PC-3 (cell line): ENCODE results near the gene CSTPP1. TPM values are rescaled to one million over a fixed set of nuclear protein-coding genes. Genes with fewer than 3 reads are reported as not detected.
"Not testable (repeated sequence)": the region's sequence is repeated elsewhere in the genome, so short reads cannot be mapped to it uniquely, and the experiment has no call there.

ENCODE experiments used
- ATAC-seq: fragments of 200-7000 bp; cut with Tn5 transposase; 2 replicates; pipeline ENCODE4 v1.9.1; 2020; ENCODE audit warnings: mild to moderate bottlenecking, moderate library complexity
- BruUV-seq: library from RNA; stranded (reverse); fragments of 400-500 nt; replicated peaks from 2 replicates; lab custom pipeline; 2021; lab: Mats Ljungman, UMichigan
- CTCF ChIA-PET: fragments of 300-600 bp; sonication (Branson Sonifier 250); formaldehyde crosslinking; loops from one replicate; lab custom pipeline; 2022; ENCODE audit warnings: antibody characterized with exemption; lab: Charles Lee
- POLR2A ChIA-PET: fragments of 300-600 bp; sonication (Branson Sonifier 250); formaldehyde crosslinking; loops from one replicate; lab custom pipeline; 2022; ENCODE audit warnings: antibody characterized with exemption; ENCODE audit not compliant: unreplicated experiment; lab: Charles Lee
- DNase-seq: peaks from one replicate; pipeline ENCODE4 v3.0.0-alpha.2; 2015
- H2AFZ ChIP-seq: fragments of 300-600 bp; sonication (generic); 2 replicates; pipeline ENCODE4 v1.6.0; 2016; ENCODE audit warnings: antibody characterized with exemption, low read length
- H3F3A ChIP-seq: fragments of 300-600 bp; sonication (generic); one replicate; pipeline ENCODE4 v1.6.0; 2017; ENCODE audit warnings: antibody characterized with exemption, low read length, control low read depth, mild to moderate bottlenecking; ENCODE audit not compliant: unreplicated experiment
- H3K27ac ChIP-seq: fragments of 300-600 bp; sonication (generic); 2 replicates; pipeline ENCODE4 v1.5.1; 2016; ENCODE audit warnings: mild to moderate bottlenecking, low read length
- H3K27me3 ChIP-seq: fragments of 300-600 bp; sonication (generic); 2 replicates; pipeline ENCODE4 v1.6.1; 2016; ENCODE audit warnings: low read length, mixed read lengths
- H3K36me3 ChIP-seq: fragments of 300-600 bp; sonication (generic); 2 replicates; pipeline ENCODE4 v1.6.1; 2016; ENCODE audit warnings: low read depth, mixed run types, low read length, mixed read lengths
- H3K4me1 ChIP-seq: fragments of 300-600 bp; sonication (generic); 2 replicates; pipeline ENCODE4 v1.5.1; 2016; ENCODE audit warnings: low read length; ENCODE audit not compliant: insufficient read depth
- H3K4me2 ChIP-seq: fragments of 300-600 bp; sonication (generic); 2 replicates; pipeline ENCODE4 v1.6.0; 2016; ENCODE audit warnings: low read length
- H3K4me3 ChIP-seq: fragments of 300-600 bp; sonication (generic); 2 replicates; pipeline ENCODE4 v1.5.1; 2016; ENCODE audit warnings: mild to moderate bottlenecking, low read length, mixed read lengths
- H3K79me2 ChIP-seq: fragments of 300-600 bp; sonication (generic); 2 replicates; pipeline ENCODE4 v1.6.1; 2017; ENCODE audit warnings: low read length, mixed read lengths
- H3K9ac ChIP-seq: fragments of 300-600 bp; sonication (generic); 2 replicates; pipeline ENCODE4 v1.6.0; 2016; ENCODE audit warnings: mild to moderate bottlenecking, low read length
- H3K9me2 ChIP-seq: fragments of 300-600 bp; sonication (generic); replicated peaks from 2 replicates; pipeline ENCODE4 v1.6.1; 2016; ENCODE audit warnings: mixed run types, low read length, mixed read lengths
- H3K9me3 ChIP-seq: fragments of 300-600 bp; sonication (generic); 2 replicates; pipeline ENCODE4 v1.6.1; 2016; ENCODE audit warnings: low read length, mixed read lengths
- H4K20me1 ChIP-seq: fragments of 300-600 bp; sonication (generic); 2 replicates; pipeline ENCODE4 v1.6.1; 2016; ENCODE audit warnings: low read length, mixed read lengths
- EZH2 ChIP-seq: fragments of 300-600 bp; sonication (generic); IDR thresholded peaks from one replicate; pipeline ENCODE4 v1.6.1; 2017; ENCODE audit warnings: antibody characterized with exemption, mild to moderate bottlenecking, low read length; ENCODE audit not compliant: unreplicated experiment
- EZH2phosphoT487 ChIP-seq: fragments of 300-600 bp; sonication (generic); IDR thresholded peaks from 2 replicates; pipeline ENCODE4 v1.6.1; 2018; ENCODE audit warnings: mild to moderate bottlenecking, antibody characterized with exemption, low read length, borderline replicate concordance
- intact Hi-C: fragments of 100-400 bp; cut with micrococcal nuclease; formaldehyde crosslinking; loops from 2 replicates; pipeline ENCODE4 v1.9.0; 2023
- total RNA-seq: library from RNA; depleted of rRNA; stranded (reverse); fragments of >200 nt; gene quantifications from 2 replicates; pipeline ENCODE4 v1.2.3, GENCODE V29; 2014
- TF ChIP-seq, protein P1 (sequence below): fragments of 300-600 bp; sonication (generic); conservative IDR thresholded peaks from 2 replicates; pipeline ENCODE4 v1.5.1; 2017; ENCODE audit warnings: antibody characterized with exemption, low read depth, mild to moderate bottlenecking, low read length

CSTPP1 gene
- total RNA-seq, 1 experiment from 2014 or later, result 21.7 TPM

DNA sequence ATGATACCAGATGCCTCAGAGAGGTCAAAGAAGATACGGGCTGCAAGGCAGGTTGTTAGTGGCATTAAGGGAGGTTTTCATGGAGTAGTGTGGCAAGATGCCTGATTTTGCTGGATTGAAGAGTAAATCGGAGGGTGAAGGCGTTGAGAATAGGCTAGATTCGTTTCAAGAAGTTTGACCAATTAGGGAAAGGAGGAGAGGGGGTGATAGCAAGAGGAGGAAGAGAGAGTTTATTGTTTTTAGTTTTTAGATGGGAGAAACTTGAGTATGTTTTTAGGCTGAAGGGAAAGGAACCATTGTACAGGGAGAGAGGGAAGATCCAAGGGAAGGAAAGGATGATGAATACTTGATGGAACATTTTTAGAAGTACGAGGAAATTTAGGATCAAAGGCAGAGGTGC, 16.5 kb downstream of the CSTPP1 start:
- no peak overlapping the region for H3K27ac ChIP-seq
- no peak for ATAC-seq
- intact Hi-C loops, result no loop called here

DNA sequence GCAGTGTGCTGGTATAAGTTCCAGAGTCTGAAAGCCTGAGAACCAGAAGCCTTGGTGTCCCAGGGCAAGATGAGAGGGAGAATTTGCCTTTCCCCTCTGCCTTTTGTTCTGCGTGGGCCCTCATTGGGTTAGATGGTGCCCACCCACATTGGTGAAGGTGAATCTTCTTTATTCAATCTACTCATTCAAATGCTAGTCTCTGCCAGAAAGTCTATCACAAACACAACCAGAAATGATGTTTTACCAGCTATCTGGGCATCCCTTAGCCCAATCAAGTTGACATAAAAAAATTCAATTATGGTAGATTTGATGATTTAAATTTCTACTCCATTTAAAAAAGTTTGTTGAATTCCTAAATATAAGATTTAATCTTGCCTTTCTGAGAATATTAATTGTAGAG, 22.2 kb downstream of the CSTPP1 start:
- no peak for TF ChIP-seq EZH2
- no peak for TF ChIP-seq EZH2phosphoT487
- TF ChIP-seq, protein P1, sequence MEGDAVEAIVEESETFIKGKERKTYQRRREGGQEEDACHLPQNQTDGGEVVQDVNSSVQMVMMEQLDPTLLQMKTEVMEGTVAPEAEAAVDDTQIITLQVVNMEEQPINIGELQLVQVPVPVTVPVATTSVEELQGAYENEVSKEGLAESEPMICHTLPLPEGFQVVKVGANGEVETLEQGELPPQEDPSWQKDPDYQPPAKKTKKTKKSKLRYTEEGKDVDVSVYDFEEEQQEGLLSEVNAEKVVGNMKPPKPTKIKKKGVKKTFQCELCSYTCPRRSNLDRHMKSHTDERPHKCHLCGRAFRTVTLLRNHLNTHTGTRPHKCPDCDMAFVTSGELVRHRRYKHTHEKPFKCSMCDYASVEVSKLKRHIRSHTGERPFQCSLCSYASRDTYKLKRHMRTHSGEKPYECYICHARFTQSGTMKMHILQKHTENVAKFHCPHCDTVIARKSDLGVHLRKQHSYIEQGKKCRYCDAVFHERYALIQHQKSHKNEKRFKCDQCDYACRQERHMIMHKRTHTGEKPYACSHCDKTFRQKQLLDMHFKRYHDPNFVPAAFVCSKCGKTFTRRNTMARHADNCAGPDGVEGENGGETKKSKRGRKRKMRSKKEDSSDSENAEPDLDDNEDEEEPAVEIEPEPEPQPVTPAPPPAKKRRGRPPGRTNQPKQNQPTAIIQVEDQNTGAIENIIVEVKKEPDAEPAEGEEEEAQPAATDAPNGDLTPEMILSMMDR, result no peak
- POLR2A ChIA-PET, result no interaction called here
- intact Hi-C loops, result no loop called here

More for the DNA sequence above, 16.5 kb downstream of the CSTPP1 start:
- no peaks in the 10 kb centered on the region for H3K27me3 ChIP-seq
- no peaks in the 10 kb centered on the region for H4K20me1 ChIP-seq
- H2AFZ ChIP-seq, result no peak overlapping the region
- TF ChIP-seq EZH2, result no peak
- no peak for TF ChIP-seq EZH2phosphoT487
- TF ChIP-seq, protein P1, result no peak
- CTCF ChIA-PET, result no interaction called here
- H3F3A ChIP-seq, result no peaks in the 10 kb centered on the region
- no TSS peak for BruUV-seq
- H3K4me1 ChIP-seq, result peaks cover 18% of the 10 kb centered on the region
- POLR2A ChIA-PET, result interaction anchor here (0.5 kb wide), 1 partner anchor 366 kb away, joined by 3 read pairs; no protein-coding TSS in a partner anchor
- H3K9ac ChIP-seq, result no peak overlapping the region
- H3K79me2 ChIP-seq, result no peaks in the 10 kb centered on the region
- H3K4me2 ChIP-seq, result no peak overlapping the region
- DNase-seq, result no peak
- no peaks in the 10 kb centered on the region for H3K9me3 ChIP-seq
- H3K36me3 ChIP-seq, result no peaks in the 10 kb centered on the region
- H3K9me2 ChIP-seq, result no peaks in the 10 kb centered on the region
- no peak overlapping the region for H3K4me3 ChIP-seq

DNA sequence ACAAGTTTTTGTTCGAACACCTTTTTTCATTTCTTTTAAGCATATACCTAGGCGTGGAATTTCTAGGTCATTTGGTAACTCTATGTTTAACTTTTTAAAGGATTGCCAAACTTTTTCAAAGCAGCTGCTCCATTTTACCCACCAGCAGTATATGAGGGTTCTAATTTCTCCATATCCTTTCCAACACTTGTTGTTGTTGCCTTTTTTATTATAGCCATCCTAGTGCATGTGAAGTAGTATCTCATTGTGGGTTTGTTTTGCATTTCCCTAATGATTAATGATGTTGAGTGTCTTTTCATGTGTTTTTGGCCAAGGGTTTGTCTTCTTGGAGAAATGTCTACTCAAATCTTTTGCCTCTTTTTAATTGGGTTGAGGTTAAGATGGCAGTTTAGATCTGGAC, 24.5 kb downstream of the CSTPP1 start:
- no peaks in the 10 kb centered on the region for H3K4me1 ChIP-seq
- H3K36me3 ChIP-seq, result no peaks in the 10 kb centered on the region
- CTCF ChIA-PET, result no interaction called here

More for the DNA sequence above, 22.2 kb downstream of the CSTPP1 start:
- CTCF ChIA-PET, result no interaction called here
- no peaks in the 10 kb centered on the region for H4K20me1 ChIP-seq
- H3K9ac ChIP-seq, result no peak overlapping the region
- DNase-seq (no peak), ATAC-seq (no peak)
- H3K9me2 ChIP-seq, result no peaks in the 10 kb centered on the region
- H3K9me3 ChIP-seq, result no peaks in the 10 kb centered on the region
- no TSS peak for BruUV-seq
- H2AFZ ChIP-seq, result no peak overlapping the region
- no peaks in the 10 kb centered on the region for H3F3A ChIP-seq
- no peak overlapping the region for H3K4me3 ChIP-seq
- H3K79me2 ChIP-seq, result no peaks in the 10 kb centered on the region
- no peaks in the 10 kb centered on the region for H3K27me3 ChIP-seq
- H3K4me2 ChIP-seq, result no peak overlapping the region
- H3K4me1 ChIP-seq, result no peaks in the 10 kb centered on the region
- H3K27ac ChIP-seq, result no peak overlapping the region
- no peaks in the 10 kb centered on the region for H3K36me3 ChIP-seq

DNA sequence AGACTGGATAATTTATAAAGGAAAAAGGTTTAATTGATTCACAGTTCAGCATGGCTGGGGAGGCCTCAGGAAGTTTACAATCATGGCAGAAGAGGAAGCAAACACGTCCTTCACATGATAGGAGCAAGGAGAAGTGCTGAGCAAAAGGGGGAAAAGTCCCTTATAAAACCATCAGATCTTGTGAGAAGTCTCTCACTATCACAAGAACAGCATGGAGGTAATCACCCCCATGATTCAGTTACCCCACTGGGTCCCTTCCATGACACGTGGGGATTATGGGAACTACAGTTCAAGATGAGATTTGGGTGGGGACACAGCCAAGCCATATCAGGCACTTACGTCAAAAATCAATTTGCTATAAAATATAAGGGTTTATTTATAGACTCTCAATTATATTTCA, 25.3 kb downstream of the CSTPP1 start:
- DNase-seq, H3K27ac ChIP-seq, H3K36me3 ChIP-seq, H3K9me2 ChIP-seq, POLR2A ChIA-PET, H3K27me3 ChIP-seq, H4K20me1 ChIP-seq, intact Hi-C loops, BruUV-seq, H3K4me2 ChIP-seq, H3K4me3 ChIP-seq, H3K9me3 ChIP-seq, ATAC-seq, CTCF ChIA-PET, H3K9ac ChIP-seq, H3K4me1 ChIP-seq, H3F3A ChIP-seq, H2AFZ ChIP-seq, H3K79me2 ChIP-seq: not testable (repeated sequence)

More for the DNA sequence above, 24.5 kb downstream of the CSTPP1 start:
- Histone ChIP-seq H4K20me1 (no peaks in the 10 kb centered on the region), H2AFZ (no peak overlapping the region), H3K79me2 (no peaks in the 10 kb centered on the region), H3K9ac (no peak overlapping the region), H3F3A (no peaks in the 10 kb centered on the region), H3K27ac (no peak overlapping the region), H3K9me3 (no peaks in the 10 kb centered on the region), H3K27me3 (no peaks in the 10 kb centered on the region), H3K9me2 (no peaks in the 10 kb centered on the region), H3K4me2 (no peak overlapping the region), H3K4me3 (no peak overlapping the region)
- ATAC-seq (no peak), DNase-seq (no peak)
- intact Hi-C loops, result no loop called here
- TF ChIP-seq, protein P1, result no peak
- TF ChIP-seq EZH2, result no peak
- POLR2A ChIA-PET, result interaction anchor here (0.7 kb wide), 1 partner anchor 10 kb away, joined by 4 read pairs; no protein-coding TSS in a partner anchor
- BruUV-seq, result no TSS peak
